Testis (tissue), 2 donors: Measurements from ENCODE around the gene TMEM138.

ENCODE experiments used
- POLR2A ChIP-seq: fragments of 450-650 bp; IDR thresholded peaks from one replicate; pipeline ENCODE4 v1.6.1; 2017; ENCODE audit warnings: antibody characterized with exemption, mild to moderate bottlenecking, moderate library complexity
- TF ChIP-seq, protein P1 (sequence below), 3 experiments: fragments of 450-650 bp in 2 of 3; fragments of 200-600 bp in 1 of 3; sonication (generic) in 1 of 3; IDR thresholded peaks; one replicate each; pipeline ENCODE4 v1.5.1; 2016 to 2019; ENCODE audit warnings: antibody characterized with exemption in 3 of 3, mild to moderate bottlenecking in 2 of 3, moderate library complexity in 1 of 3

GRCh38 chr11:61358566-61358965, 3.6 kb upstream of the TMEM138 start:
- TF ChIP-seq, protein P1, sequence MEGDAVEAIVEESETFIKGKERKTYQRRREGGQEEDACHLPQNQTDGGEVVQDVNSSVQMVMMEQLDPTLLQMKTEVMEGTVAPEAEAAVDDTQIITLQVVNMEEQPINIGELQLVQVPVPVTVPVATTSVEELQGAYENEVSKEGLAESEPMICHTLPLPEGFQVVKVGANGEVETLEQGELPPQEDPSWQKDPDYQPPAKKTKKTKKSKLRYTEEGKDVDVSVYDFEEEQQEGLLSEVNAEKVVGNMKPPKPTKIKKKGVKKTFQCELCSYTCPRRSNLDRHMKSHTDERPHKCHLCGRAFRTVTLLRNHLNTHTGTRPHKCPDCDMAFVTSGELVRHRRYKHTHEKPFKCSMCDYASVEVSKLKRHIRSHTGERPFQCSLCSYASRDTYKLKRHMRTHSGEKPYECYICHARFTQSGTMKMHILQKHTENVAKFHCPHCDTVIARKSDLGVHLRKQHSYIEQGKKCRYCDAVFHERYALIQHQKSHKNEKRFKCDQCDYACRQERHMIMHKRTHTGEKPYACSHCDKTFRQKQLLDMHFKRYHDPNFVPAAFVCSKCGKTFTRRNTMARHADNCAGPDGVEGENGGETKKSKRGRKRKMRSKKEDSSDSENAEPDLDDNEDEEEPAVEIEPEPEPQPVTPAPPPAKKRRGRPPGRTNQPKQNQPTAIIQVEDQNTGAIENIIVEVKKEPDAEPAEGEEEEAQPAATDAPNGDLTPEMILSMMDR (IDR thresholded peaks at IDR 0.05), result no peak
- no peak for TF ChIP-seq POLR2A
